Subcutaneous abdominal adipose tissue (tissue), 5 donors: ENCODE results near the gene RNF144A.

Experiments
- H3K27ac ChIP-seq: one replicate; pipeline ENCODE4 v1.7.0; 2013; ENCODE audit warnings: low read depth, mild to moderate bottlenecking, inconsistent platforms, low read length, moderate library complexity
- H3K27me3 ChIP-seq, 5 donors: one replicate each; pipeline ENCODE4 v1.7.0; 2013; ENCODE audit warnings: low read length in 5 of 5, inconsistent platforms in 1 of 5; ENCODE audit not compliant: control insufficient read depth in 5 of 5, insufficient read depth in 4 of 5
- H3K36me3 ChIP-seq, 5 donors: one replicate each; pipeline ENCODE4 v1.7.0; 2013; ENCODE audit warnings: low read length in 5 of 5; ENCODE audit not compliant: control insufficient read depth in 5 of 5, insufficient read depth in 5 of 5
- H3K4me1 ChIP-seq, 5 donors: one replicate each; pipeline ENCODE4 v1.7.0; 2013; ENCODE audit warnings: low read length in 5 of 5, mild to moderate bottlenecking in 3 of 5, moderate library complexity in 1 of 5; ENCODE audit not compliant: control insufficient read depth in 5 of 5, insufficient read depth in 5 of 5
- H3K4me3 ChIP-seq, 5 donors: one replicate each; pipeline ENCODE4 v1.7.0; 2013; ENCODE audit warnings: low read length in 5 of 5, low read depth in 1 of 5
- H3K9ac ChIP-seq, 5 donors: one replicate each; pipeline ENCODE4 v1.7.0; 2013; ENCODE audit warnings: low read length in 5 of 5, mild to moderate bottlenecking in 4 of 5, moderate library complexity in 3 of 5
- H3K9me3 ChIP-seq, 5 donors: one replicate each; pipeline ENCODE4 v1.7.0; 2013; ENCODE audit warnings: low read length in 5 of 5; ENCODE audit not compliant: control insufficient read depth in 5 of 5
- donor health status: healthy.
- donor health status: healthy.
- donor health status: healthy.
- donor health status: healthy.
- donor health status: healthy.

The RNF144A gene

DNA sequence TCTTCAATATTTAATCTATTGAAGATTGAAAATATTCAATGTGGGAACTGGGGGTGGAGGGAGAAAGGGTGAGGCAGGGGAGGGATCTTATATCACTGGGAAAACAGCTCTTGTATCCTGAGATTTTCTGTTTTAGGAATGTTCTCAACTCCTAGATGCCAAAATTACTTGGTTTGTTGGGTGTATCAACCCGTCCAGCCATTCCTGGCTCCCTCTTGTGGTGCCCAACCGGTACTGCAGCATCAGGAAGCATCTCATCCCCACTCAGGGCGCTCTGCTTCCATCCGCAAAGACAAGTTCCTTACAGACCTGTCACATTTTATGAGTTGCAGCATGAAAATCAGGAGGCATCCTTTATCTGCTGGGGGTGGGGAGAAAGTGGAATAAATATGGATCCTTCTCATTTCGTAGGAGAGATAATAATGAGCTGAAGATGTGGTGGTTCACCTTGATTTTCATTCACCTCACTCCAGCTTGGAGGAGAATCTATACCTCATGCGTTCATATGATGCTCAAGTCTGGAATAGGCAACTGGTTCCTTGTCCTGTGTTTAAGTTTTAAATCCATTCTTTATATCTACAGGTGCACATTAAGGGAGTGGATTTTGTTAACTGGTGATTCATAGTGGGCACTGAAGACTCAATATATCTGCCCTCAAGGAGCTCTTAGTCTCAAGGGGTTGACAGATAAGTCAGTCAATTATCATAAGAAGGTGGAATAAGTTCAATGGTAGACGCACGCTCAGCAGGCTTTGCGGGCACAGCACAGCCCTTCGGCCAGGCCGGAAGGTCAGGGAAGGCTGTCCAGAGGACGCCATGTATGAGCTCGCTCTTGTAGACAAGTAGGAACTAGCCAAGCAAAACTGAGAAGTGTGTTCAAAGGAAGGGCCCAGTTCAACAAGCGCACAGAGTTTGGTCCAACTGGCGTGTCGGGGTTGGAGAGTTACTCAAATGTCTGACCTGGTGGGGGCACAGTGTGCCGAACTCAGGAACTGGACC lies 127.3 kb downstream of the RNF144A start:
- H3K4me3 ChIP-seq = no peak overlapping the region
- no peaks in the 10 kb centered on the region for H3K27me3 ChIP-seq
- H3K9ac ChIP-seq = no peak overlapping the region
- peaks cover 7 to 28% (median 24%) of the 10 kb centered on the region in 5 donors for H3K36me3 ChIP-seq
- peaks cover 0 to 7% (median 3%) of the 10 kb centered on the region in 5 donors for H3K4me1 ChIP-seq
- H3K27ac ChIP-seq = no peak overlapping the region
- H3K9me3 ChIP-seq = no peaks in the 10 kb centered on the region

DNA sequence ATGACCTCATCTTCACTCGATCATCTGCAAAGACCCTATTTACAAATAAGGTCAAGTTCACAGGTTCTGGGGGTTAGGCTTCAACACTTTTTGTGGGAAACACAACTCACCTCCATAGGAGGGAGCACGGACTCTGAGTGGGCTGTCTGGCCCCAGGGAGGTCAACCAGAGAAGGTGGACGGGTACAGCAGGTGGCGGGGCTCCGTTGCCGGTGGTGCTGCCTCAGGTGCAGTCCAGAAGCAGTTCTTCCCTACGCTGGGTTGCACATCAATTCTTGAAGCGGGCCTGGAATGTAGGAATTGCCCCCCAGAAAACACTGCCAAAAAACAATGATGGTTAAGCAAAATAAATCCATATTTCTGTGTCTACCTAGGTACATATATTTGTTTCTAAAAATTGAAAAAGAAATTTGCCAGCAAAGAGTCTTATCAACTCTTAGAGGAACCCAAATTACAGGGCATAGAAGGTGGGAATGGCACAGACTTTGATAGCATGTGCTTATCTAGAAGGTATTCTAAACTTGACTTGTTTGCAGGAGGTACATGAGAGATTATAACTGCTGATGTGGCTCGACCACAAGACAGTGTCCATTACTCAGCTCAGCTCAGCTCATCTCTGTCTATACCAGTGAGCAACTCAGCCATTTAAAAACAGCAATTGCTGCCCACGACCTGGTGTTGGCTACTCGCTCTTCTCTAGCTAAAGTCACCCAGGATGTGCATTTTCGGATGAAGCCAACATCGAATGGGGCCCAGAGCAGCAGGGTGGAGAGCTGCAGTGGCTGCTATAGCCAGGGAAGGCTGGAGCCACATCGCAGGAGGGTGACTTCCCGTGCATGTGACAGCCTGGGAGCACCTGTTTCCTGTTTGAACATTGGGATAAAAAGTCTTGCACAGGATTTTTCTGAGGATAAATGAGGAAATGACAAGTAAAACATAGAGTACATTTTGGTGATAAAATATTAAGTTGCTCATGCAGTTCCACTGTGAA lies 128.7 kb downstream of the RNF144A start:
- Histone ChIP-seq H3K27ac (no peak overlapping the region), H3K9ac (no peak overlapping the region), H3K4me3 (no peak overlapping the region), H3K27me3 (no peaks in the 10 kb centered on the region), H3K9me3 (no peaks in the 10 kb centered on the region), H3K4me1 (peaks cover 0 to 7% (median 3%) of the 10 kb centered on the region in 5 donors), H3K36me3 (peaks cover 1 to 22% (median 17%) of the 10 kb centered on the region in 5 donors)

DNA sequence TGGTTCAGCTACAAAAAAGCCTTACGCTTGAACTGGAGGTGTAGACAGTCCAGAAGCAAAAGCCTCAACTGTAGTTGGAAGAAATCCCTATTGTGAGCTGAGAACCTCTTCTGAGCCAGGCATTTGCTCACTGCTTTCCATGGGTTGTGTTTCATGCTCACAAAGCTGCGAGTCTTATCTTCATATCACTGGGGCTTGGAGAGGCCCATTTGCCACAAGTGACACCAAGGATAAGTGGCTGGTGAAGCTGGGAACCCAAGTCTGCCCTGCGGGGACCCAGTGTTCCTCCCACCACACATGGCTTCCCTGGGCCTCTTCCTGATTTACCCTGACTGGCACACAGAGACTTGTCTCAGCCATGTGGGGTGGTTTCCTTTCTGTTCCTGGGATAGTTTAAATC lies 130.4 kb downstream of the RNF144A start:
- Histone ChIP-seq H3K4me1 (peaks cover 0 to 7% (median 3%) of the 10 kb centered on the region in 5 donors), H3K36me3 (peaks cover 0 to 11% (median 6%) of the 10 kb centered on the region in 5 donors), H3K4me3 (no peak overlapping the region), H3K9ac (no peak overlapping the region), H3K27ac (no peak overlapping the region), H3K9me3 (no peaks in the 10 kb centered on the region), H3K27me3 (peaks cover 0 to 2% (median 0%) of the 10 kb centered on the region in 5 donors)

DNA sequence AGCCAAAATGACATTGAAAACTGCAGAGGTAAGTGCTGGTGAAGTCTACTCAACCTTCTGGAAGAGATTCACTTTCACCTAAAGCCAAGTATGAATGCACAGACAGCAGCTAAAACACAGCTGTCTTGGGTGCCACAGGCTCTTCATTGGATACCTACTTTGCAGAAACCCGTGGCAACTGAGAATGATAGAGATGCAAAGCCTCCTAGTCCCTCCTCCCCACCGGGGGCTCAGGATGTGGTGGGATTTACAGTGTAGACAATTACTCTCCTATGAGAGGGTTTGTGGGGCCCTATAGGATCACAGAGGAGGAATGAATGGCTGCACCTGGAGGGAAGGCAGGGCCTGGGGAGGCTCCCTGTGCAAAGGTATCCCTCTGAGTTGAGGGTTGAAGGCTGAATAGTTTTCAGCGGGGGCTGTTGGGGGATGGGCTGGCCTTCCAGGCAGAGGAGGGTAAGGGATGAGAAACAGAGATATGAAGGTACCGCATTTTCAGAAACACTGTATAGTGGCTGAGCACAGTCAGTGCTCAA lies 131.6 kb downstream of the RNF144A start:
- peaks cover 0 to 11% (median 5%) of the 10 kb centered on the region in 5 donors for H3K36me3 ChIP-seq
- no peak overlapping the region for H3K9ac ChIP-seq
- no peak overlapping the region for H3K27ac ChIP-seq
- no peaks in the 10 kb centered on the region for H3K9me3 ChIP-seq
- peaks cover 0 to 7% (median 3%) of the 10 kb centered on the region in 5 donors for H3K4me1 ChIP-seq
- H3K27me3 ChIP-seq = peaks cover 0 to 2% (median 0%) of the 10 kb centered on the region in 5 donors
- H3K4me3 ChIP-seq = no peak overlapping the region

DNA sequence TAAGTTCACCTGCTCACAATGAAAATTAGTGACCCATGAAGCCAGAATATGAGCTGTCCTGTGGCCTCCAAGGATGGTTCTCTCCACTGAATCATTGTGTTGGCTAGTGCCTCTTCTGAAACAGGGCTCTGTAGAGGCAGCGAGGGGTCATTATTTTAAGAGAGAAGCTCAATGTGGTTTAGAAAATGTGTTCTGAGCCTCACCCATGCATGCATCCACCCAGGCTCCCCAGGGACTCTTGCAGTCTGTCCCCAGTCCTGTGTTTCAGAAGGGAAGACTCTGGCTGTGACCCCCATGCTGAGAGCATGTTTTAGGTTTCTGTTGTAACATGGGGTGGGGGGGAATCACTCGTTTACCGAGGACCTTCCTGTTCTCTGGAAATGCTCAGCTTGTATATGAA lies 135.2 kb downstream of the RNF144A start:
- Histone ChIP-seq H3K9ac (no peak overlapping the region), H3K27ac (no peak overlapping the region), H3K4me1 (peaks cover 0 to 3% (median 0%) of the 10 kb centered on the region in 5 donors), H3K9me3 (no peaks in the 10 kb centered on the region), H3K4me3 (no peak overlapping the region), H3K27me3 (peaks cover 0 to 2% (median 0%) of the 10 kb centered on the region in 5 donors), H3K36me3 (no peaks in the 10 kb centered on the region)

DNA sequence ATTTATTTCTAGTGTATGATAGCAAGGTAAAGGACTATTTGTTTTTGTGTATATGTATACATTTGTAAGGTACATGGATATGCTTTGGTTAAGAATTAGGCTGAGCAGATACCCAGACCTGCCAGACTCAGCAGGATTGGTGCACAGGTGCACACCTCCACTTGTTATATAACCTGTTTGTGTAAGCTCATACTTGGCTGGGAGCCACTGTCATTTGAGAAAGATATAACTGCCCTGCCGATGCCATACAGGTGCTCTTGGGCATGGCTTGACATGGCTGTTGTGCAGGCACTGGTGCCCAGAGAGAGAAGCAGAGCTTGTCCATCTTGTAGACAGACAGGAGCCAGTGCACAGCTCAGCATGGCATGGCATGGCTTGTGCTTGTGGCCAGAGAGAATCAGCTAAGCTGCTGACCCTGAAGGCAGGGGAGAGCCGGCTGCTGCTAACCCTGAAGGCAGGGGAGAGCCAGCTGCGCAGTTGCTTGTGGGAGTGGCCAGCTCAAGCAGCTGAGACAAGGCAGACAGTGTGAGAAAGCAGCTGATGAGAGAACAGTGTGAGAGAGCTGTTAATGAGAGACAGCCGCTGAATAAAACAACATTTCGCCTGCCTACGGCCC lies 136.5 kb downstream of the RNF144A start:
- peaks cover 0 to 7% (median 0%) of the 10 kb centered on the region in 5 donors for H3K4me1 ChIP-seq
- peaks cover 0 to 2% (median 0%) of the 10 kb centered on the region in 5 donors for H3K27me3 ChIP-seq
- no peak overlapping the region for H3K4me3 ChIP-seq
- no peaks in the 10 kb centered on the region for H3K36me3 ChIP-seq
- H3K9ac ChIP-seq = no peak overlapping the region
- no peaks in the 10 kb centered on the region for H3K9me3 ChIP-seq
- H3K27ac ChIP-seq = no peak overlapping the region

DNA sequence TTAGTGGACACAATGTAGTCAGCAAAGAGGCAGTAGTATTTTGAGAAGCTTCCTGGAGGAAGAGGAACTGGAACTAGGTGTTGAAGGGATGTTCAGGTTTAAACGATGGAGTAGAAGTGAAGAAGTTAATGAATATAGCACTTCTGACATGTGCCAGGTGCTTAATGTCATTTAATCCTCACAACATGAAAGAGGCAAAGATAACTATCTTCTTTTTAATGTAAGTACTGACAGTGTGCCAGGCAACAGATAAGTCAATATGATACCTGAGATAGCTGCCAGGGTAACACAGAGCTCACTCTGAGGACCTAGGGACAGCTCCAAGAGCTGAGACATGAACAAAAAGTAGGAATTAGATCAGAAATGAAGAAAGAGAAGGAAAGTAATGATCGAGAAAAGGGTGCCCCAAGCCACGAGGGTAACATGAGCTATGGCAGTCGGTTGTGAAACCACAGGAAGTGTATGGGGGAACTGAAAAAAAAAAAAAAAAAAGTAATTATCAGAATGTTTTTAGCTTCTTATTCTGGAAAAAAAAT lies 140.7 kb downstream of the RNF144A start:
- Histone ChIP-seq H3K9me3 (no peaks in the 10 kb centered on the region), H3K4me1 (peaks cover 0 to 15% (median 3%) of the 10 kb centered on the region in 5 donors), H3K36me3 (no peaks in the 10 kb centered on the region), H3K9ac (no peak overlapping the region), H3K4me3 (no peak overlapping the region), H3K27ac (no peak overlapping the region), H3K27me3 (no peaks in the 10 kb centered on the region)

DNA sequence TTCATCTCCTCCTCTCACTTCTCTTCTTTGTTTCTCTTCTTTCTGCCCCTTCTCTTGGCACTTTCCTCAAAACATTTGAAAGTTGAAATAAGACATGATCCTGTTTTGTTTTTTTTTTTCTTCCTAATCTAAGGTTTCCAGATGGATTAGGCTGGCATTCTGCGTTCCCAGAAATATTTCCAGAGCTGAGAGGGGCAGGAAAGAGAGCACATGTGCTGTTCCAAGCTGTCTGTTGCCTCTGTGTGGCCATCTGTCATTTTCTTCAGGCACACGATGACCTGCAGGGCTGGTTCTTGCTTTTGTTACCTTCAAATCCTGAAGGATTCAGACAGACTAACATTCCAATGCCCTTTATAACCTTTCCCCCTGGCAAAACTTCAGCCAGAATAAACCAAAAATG lies 142.9 kb downstream of the RNF144A start:
- no peaks in the 10 kb centered on the region for H3K36me3 ChIP-seq
- no peak overlapping the region for H3K27ac ChIP-seq
- peaks cover 0 to 4% (median 0%) of the 10 kb centered on the region in 5 donors for H3K9me3 ChIP-seq
- H3K9ac ChIP-seq = no peak overlapping the region
- peaks cover 0 to 15% (median 3%) of the 10 kb centered on the region in 5 donors for H3K4me1 ChIP-seq
- no peak overlapping the region for H3K4me3 ChIP-seq
- H3K27me3 ChIP-seq = no peaks in the 10 kb centered on the region
